GM21737 (cell line): Measurements from ENCODE around the gene TTI1.

Source experiments
- ATAC-seq: cut with Tn5 transposase; IDR thresholded peaks from one replicate; pipeline ENCODE4 v1.9.1; 2021; ENCODE audit warnings: mild to moderate bottlenecking, moderate library complexity; ENCODE audit not compliant: unreplicated experiment

Gene TTI1

DNA sequence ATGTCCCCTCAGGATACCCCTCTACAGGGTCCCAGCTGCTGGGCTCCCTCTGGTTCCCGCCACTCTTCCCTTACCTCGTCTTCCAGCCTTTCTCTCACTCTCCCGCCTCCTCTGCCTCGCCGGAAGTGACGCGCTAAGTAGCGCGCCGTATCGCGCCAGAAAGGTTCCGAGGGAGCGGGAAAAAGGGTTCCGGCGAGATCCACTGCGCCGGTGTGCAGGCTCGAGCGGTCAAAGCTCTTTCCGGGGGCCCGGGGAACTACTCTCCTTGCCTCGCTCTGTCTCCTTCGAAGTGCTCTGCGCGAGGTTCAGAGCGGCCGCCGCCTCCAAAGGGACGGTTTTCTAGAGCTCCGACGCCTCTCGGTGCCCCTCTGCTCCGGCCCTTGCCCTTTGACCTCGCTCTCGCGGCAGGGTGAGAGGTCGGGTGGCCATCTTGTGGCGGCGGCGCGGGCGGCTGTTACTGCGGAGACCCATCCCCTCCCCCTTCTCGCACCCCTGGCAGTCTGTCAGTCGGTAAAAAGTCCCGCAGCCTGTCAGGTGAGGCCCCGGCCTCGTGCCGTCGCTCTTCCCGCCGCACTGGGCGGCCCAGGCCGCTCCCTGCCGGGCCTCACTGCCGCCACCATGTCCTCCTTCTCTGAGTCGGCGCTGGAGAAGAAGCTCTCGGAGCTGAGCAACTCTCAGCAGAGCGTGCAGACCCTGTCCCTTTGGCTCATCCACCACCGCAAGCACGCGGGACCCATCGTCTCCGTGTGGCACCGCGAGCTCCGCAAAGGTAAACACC, at the start of gene TTI1, which contains the start of gene RPRD1B:
Gene TTI1 (minus strand): TSS at position 127 of the 778 bp plus-strand sequence. CDS start 19,640 bp downstream, outside the sequence.
Gene RPRD1B (plus strand): TSS at position 417 of the 778 bp plus-strand sequence. CDS start 202 bp downstream, at position 619.
- ATAC-seq: peak; percentile 61

DNA sequence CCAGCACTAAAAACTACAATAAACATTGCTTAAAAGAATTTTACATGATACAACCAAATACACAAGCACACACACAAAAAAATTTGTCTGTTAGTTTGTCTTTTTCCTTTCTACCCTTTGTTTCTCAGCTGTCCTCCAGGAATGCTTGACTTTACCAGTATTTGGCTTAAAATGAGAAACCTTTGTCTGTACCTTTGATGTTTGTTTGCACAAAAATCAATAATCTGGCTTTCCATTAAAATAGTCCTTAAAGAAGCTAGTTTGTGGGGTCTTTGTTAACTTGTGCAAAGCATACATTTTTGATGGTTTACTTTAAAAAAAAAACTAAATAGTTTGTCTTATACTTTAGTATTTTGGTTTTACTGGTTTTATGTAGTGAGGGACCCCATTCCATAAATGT, 49.6 kb upstream of the TTI1 start:
- ATAC-seq: no peak

DNA sequence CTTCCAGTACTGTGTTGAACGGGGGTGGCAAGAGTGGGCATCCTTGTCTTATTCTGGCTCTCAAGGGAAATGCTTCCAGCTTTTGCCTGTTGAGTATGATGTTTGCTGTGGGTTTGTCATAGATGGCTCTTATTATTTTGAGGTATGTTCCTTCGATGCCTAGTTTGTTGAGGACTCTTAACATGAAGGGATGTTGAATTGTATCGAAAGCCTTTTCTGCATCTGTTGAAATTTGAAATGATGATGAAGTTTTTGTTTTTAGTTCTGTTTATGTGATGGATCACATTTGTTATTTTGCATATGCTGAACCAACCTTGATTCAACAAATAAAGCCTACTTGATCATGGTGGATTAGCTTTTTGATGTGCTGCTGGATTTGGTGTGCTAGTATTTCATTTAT, 48.3 kb upstream of the TTI1 start:
- ATAC-seq: no peak

DNA sequence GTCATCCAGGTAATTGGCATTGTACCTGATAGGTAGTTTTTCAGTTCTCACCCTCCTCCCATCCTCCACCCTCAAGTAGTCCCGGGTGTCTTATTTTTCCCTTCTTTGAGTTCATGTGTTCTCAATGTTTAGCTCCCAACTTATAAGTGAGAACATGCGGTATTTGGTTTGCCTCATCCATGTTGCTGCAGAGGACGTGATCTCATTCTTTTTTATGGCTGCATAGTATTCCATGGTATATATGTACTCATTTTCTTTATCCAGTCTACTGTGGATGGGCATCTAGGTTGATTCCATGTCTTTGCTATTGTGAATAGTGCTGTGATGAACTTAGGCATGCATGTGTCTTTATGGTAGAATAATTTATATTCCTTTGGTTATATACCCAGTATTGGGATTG, 46.1 kb upstream of the TTI1 start:
- no peak for ATAC-seq

DNA sequence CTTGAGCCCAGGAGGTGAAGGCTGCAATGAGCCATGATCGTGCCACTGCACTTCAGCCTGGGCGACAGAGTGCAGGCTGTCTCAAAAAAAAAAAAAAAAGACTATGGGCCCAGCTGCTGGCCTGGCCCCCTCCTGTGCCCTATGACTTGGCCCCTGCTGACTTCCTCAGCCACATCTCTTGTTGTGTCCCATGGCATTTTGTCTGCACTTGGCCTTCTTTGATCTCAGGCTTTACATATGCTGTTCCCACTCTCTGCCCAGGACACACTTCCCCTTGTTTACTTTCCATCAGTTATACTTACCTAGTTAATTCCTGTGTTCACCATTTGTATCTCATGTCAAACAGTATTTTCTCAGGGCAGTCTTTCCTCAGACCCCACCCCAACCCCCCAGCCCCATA, 44.8 kb upstream of the TTI1 start:
- ATAC-seq: no peak

DNA sequence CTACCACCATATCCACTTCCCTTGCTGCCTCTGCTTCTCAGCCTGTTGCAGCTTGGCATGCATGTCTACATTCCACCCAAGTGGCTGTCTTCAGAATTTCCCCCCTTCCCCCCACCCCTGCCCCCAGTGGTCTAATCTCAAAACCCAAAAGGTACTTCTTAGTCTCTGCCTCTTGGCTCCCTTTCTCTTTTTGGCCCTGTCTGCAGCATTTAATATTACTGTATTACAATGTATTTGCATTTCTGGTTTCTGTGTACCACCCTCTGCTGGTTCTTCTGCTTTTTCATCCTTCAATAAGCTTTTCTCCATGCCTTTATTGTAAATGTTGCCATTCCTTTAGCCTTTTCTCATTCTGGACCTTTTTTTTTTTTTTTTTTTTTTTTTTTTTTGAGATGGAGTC, 43.3 kb upstream of the TTI1 start:
- no peak for ATAC-seq

DNA sequence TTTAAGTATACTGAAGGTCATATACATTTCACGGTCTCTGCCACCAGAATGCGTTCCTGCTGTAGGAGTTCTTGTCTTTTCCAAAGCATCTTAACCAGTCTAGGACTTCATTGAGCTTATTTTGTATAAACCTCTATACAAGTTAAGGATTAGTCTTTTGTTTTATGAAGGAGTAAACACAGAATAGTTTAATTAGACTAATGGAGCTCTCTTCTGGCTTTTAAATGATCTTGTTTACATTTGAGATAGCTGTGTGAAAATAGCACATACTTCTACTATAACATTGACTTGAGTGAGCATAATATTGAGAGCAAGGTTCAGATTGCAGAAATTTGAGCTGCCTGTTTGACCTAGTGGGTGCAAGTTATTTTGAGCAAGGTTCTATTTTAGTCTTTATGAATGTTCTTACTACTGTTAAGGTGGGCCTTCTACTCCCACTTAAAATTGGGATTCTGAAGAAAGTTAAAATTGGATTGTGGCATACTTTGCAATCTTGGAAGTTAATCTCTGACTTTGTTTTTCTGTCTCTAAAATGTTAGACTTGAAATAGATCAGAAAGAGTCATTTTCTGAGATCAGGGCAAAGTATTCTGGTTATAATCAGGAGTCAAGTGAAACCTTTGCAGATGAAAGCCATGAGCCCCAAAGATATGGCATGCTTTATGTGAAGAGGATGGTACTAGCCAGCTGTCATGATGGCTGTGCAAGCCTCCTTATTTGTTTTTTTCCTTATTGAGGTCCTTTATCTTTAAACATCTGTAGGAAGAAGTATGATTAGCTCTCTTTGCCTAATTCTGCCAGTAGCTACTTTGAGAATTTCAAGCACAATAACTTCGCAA, 42.1 kb upstream of the TTI1 start:
- no peak for ATAC-seq

DNA sequence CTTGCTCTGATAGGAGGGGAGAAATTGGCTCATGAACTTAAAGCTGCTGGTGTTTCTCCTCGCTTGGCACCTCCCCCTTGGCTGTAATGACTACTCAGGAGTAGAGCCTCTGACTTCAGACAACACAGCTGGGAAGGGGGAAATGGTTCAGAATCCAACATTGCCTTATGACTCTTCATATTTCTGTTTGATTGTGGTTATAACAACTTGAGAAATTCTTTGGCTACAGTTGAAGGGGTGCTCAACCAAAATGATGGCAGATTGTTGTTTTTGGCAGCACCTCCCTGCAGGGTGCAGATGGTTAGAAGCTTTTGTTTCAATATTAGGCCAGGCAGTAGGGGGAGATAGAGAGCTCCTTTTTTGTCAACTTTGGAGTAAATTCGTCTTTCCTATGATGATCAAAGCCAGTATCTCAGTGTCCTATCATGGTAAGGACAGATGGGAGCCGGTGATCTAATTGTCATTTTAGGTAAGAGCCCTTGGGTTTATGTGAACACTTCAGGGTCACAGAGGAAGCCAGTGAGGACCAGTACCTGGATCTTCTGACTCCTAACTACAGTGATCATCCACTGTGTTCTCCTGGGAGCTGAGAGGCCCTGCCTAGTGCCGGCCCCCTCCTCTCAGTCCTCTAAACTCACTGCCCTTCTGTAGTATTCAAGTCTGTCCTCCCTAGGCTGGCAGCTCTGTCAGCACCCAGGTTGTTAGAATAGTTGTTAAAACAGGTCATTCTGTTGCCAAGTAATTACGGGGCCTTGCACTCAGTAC, 40.2 kb upstream of the TTI1 start:
- no peak for ATAC-seq

DNA sequence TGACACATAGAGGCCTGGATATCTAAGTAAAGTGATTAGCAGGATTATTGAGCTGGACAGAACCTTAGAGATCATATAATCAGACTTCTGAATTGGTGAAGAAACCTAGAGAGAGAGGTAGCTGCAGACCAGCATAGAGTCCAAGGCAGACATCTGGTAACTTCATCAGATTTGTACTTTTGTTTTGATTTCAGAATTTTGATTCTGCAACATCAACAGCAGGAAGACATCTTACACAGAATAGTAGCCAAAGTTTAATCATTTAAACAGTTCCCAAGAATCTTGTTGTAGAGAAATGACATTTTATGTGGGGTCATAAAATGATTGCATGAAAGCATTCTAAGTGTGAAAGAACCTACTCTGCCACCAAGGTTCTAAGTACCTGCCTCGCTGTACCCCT, 39.6 kb upstream of the TTI1 start:
- ATAC-seq: no peak

DNA sequence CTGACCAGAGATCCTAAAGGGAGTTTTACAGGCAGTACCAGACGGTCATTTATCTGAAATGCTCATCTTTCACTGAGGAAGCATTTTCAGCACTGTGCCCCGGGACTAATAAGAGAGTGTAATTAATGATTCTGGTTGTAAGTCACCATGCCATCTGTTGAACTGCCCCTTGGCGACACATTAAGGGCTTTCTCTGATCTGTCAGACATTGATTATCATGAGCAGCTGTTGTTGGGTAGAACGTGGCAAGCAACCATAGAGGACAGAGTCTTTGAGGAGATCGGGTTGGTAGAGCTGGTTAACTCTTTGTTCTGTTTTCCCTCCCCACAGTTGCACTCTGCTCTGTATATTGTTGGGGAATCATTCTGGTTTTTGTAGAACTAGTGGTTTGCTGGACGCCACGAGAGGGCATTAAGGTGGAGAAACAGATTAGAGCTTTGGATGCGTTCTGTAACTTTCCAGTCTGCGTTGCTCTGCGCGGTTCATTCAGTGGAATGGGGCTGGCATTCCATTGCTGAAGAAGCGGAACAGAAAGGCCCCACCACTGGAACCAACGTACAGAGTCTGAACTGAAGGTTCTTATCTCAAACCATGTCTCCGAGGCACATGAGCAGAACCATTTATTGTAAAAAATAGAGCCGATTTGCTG, 34.6 kb upstream of the TTI1 start:
- no peak for ATAC-seq

DNA sequence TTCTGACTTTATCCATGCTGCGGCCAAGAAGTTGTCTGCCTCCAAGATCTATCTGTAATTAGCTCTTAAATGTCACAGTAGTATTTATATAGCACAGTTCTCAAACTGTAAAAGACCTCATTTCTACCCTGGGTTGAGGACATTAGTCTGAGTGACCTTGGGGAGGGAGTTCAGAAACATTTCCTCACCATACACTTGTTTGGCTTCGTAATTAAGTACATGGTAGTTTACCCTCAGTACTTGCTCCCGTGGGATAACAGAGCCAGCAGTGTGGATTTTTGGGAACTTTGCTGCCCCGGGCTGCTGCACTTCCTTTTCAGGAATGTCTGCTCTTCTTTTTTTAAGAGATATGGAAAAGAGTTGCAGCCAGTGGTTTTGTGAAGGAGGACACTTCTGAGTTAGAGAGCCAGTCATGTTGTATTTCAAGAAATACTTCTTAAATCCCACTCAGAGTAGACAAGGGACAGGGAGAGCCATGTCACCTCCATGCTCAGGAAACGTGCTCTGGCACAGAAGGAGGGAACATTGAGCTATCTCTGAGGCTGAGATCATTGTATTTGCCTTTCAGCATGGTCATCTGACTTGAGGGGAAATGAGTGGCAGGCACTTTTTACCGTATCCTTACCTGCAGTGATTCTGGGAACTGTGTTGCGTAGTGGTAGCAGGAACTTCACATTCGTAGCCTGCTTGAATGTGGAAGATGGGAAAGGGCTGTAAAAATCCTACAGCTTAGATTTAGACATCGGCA, 33.9 kb upstream of the TTI1 start:
- no peak for ATAC-seq

DNA sequence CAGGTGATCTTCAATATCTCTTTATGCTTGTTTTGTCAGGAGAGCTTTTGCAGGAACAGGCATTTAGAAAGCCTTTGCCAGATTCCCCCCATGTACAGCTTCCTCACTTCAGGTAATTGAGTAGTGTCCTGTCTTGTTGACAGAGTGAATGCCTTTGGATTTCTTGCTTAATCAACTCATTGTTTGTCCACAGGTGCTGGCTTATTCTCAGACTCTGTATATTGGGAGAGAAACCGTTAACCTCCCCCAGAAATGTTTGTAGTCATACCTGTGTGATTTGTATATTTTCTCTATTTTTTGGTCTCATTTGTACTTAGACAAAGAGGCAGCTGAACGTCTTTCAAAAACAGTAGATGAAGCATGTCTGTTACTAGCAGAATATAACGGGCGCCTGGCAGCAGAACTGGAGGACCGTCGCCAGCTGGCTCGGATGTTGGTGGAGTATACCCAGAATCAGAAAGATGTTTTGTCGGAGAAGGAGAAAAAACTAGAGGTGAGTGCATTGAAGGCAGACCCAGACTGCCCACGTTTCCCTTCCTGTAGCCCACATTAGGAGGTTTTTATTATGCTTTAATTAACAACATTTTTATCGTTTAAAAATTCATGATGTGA, 32.6 kb upstream of the TTI1 start:
- ATAC-seq: no peak

DNA sequence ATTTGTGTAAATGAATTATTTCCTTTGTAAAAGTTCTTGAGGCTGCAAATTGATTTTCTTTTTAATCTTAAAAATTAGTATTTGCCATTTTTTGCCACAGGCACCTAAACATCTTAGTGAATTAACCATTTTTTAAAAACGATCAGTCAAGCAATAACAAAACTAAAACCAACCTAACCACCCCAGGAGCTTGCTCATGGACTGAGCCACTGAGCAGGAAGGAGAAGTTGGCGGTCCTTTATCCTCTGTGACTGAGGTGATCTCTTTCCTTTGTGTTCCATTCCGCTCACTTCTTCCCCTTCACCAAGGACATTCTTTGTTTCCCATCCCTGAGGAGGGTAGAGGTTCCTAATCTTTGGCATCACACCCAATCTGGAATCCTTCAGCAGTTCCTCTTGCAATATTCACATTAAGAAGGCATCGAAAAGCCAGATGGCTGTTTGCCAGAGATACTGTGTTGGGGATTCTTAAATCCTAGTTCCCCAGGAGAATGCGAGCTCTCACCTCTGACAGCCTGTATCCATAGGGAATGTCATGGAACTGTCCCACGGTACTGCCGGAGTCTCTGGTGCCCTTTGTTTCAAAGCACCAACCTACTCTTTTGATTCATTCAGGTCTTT, 30.8 kb upstream of the TTI1 start:
- no peak for ATAC-seq

DNA sequence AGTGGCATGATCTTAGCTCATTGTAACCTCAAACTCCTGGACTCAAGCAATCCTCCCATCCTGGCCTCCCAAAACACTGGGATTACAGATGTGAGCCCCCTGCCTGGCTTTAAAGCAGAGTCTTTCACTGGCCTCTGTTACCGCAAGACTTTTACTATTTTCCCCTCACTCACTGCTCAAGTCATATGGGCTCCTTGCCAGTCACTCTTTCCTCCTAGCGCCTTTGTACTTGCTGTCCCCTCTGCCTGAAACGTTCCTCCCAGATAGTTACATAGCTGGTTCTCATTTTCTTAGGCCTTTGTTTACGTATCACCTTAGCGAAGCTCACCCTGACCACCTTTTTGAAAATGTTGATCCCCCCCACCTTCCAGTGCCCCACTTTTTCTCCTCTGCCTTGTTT, 29.6 kb upstream of the TTI1 start:
- ATAC-seq: no peak

DNA sequence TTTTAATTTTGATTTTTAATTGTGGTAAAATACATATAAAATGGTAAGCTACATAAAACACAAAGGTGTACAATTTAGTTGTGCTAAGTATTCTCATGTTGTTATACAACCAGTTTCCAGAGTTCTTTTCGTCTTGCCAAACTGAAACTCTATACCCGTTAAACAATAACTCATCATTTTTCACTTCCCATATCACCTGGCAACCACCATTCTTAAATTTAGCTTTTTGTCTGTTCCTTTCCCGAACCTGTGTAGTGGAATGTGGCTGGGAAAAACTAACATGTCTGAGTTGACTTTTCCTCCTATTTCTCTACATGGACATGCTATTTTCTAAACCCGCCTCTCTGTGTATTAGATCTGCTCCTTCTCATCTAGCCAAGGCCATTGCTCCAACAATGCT, 27.9 kb upstream of the TTI1 start:
- ATAC-seq: no peak

DNA sequence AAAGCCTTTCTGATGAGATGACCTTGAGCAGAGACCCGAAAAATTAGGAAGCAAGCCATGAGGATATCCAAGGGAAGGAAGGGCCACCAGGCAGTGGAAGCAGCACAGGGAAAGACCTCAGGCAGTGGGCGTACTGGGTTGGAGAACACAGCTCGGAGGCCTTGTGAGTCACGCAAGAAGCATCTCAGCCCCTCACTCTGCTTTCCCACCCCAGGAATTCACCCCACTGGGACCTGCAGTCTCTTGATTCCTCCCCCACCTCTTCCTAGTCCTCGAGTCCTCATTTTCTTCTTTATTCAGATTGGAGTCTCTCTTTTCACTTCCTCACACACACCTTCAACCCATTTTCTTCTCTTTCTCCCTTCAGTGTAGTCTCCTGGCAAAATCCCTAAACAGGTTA, 27.3 kb upstream of the TTI1 start:
- no peak for ATAC-seq

DNA sequence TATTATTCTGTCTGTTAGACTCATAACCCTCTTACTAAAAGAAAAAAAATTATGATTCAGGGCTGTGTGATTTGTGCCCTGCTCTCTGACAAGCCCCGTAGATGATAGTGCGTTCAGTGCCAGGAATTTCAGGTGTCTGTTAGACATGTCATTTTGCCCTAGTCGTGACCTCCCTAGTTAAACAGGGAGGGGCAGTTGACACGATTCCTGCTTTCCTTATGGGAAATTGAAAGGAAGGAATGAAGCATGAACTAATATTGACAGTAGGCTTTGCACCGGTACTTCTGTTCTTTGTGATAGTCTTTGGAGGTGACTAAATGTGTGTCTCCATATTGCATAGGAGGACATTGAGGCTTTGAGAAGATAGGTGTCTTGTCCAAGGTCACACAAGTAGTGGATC, 26.6 kb upstream of the TTI1 start:
- no peak for ATAC-seq

DNA sequence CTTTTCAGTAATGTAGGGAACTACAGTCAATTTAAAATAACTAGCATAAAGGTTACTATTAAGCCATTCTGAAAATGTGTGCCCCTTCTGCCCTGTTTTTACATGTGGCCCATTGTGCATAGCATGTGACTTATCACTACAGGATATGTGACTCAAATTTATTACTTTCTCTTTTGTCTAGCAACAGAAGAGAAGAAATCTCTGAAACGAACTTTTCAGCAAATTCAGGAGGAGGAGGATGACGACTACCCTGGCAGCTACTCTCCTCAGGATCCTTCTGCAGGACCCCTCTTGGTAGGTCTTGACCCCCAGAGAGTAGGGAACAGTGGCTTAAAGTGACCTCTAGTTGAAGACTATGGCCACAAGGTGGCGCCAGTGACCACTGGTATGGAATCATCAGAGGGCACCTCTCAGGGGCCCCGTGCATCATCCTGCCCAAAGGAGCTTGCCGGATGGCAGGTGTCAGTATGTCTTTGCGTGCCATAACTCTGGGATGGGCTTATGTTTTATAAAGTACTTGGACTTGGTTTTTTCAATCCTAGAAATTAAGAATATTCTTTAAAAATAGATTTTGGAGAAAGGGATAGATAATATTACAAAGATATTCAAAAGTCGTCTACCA, 24.2 kb upstream of the TTI1 start:
- peak; percentile 52 for ATAC-seq

DNA sequence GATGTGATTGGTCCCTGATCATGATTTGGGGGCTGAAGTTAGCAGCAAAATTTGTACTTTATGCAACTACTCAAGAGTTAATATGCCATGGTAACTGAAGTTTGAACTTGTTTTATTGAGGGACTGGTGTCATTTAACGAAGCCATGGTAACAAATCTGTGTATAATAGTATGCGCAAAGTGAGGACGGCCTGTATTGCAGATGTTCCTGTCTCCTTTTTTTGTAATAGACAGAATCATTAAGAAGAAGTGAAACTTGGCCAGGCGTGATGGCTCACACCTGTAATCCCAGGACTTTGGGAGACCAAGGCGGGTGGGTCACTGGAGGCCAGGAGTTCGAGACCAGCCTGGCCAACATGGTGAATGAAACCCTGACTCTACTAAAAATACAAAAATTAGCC, 22.6 kb upstream of the TTI1 start:
- ATAC-seq: no peak
